HG02588 (cell line): ENCODE results near the gene MINDY3.
A peak's percentile ranks its signal among the peaks of the same experiment; 100 is the strongest.
"Not testable (repeated sequence)": the region's sequence is repeated elsewhere in the genome, so short reads cannot be mapped to it uniquely, and the experiment has no call there.

Experiments used
- ATAC-seq: cut with Tn5 transposase; IDR thresholded peaks from one replicate; pipeline ENCODE4 v1.9.1; 2021; ENCODE audit warnings: mild to moderate bottlenecking, moderate library complexity; ENCODE audit not compliant: unreplicated experiment

The MINDY3 gene

GRCh38 chr10:15859906-15860691 lies at the start of gene MINDY3:
MINDY3 (minus strand) TSS chr10:15860507; CDS start chr10:15860299, 208 bp downstream.
- ATAC-seq = peak; percentile 94

- ATAC-seq = no peak
These were observed 41.6 kb upstream of the MINDY3 start for GRCh38 chr10:15901889-15902288.

GRCh38 chr10:15898046-15898445 lies 37.7 kb upstream of the MINDY3 start:
- ATAC-seq = no peak

- ATAC-seq = no peak
These were observed 37.0 kb upstream of the MINDY3 start for GRCh38 chr10:15897287-15897686.

- no peak for ATAC-seq
These were observed 36.3 kb upstream of the MINDY3 start for GRCh38 chr10:15896654-15897053.

GRCh38 chr10:15884447-15884846 lies 24.1 kb upstream of the MINDY3 start:
- ATAC-seq = no peak

GRCh38 chr10:15881542-15881941 lies 21.2 kb upstream of the MINDY3 start:
- no peak for ATAC-seq

GRCh38 chr10:15879663-15880062 lies 19.4 kb upstream of the MINDY3 start:
- ATAC-seq = no peak

- no peak for ATAC-seq
These were observed 18.8 kb upstream of the MINDY3 start for GRCh38 chr10:15879058-15879457.

GRCh38 chr10:15877836-15878576 lies 17.7 kb upstream of the MINDY3 start:
- no peak for ATAC-seq

- ATAC-seq = not testable (repeated sequence)
These were observed 16.0 kb upstream of the MINDY3 start for GRCh38 chr10:15876274-15876673.

GRCh38 chr10:15872645-15873044 lies 12.3 kb upstream of the MINDY3 start:
- ATAC-seq = not testable (repeated sequence)

GRCh38 chr10:15871823-15872222 lies 11.5 kb upstream of the MINDY3 start:
- ATAC-seq = no peak

- ATAC-seq = no peak
These were observed 9.6 kb upstream of the MINDY3 start for GRCh38 chr10:15869935-15870334.

- no peak for ATAC-seq
These were observed 7.7 kb upstream of the MINDY3 start for GRCh38 chr10:15868006-15868405.

- ATAC-seq = no peak
These were observed 5.0 kb upstream of the MINDY3 start for GRCh38 chr10:15865304-15865703.

- no peak for ATAC-seq
These were observed 4.1 kb upstream of the MINDY3 start for GRCh38 chr10:15864419-15864818.

- no peak for ATAC-seq
These were observed 3.4 kb upstream of the MINDY3 start for GRCh38 chr10:15863733-15864132.

GRCh38 chr10:15863323-15863722 lies 3.0 kb upstream of the MINDY3 start:
- ATAC-seq = no peak

- ATAC-seq = no peak
These were observed 440 bp upstream of the MINDY3 start for GRCh38 chr10:15860692-15861201.

- peak; percentile 55 for ATAC-seq
These were observed 800 bp downstream of the MINDY3 start for GRCh38 chr10:15859509-15859905.

- no peak for ATAC-seq
These were observed 1.4 kb downstream of the MINDY3 start for GRCh38 chr10:15858861-15859281.
